Measurements from ENCODE around the gene RBMS1. TPM values are rescaled to one million over a fixed set of nuclear protein-coding genes. Genes with fewer than 3 reads are reported as not detected.

Gene RBMS1
- total RNA-seq, 2 donors from 2014 or later = 45.0 to 62.1 TPM

- no peak for ATAC-seq (replicated peaks)
- Mint-ChIP-seq H3K27ac (no peak overlapping the region), H3K9me3 (no peaks in the 10 kb centered on the region), H3K4me3 (no peak overlapping the region), H3K27me3 (no peaks in the 10 kb centered on the region), H3K36me3 (ENCODE audit: low read depth) (no peaks in the 10 kb centered on the region), H3K4me1 (no peaks in the 10 kb centered on the region)
Measured at GRCh38 chr2:160252900-160253299, 240.7 kb downstream of the RBMS1 start.

- H3K27me3 Mint-ChIP-seq = no peaks in the 10 kb centered on the region
- no peaks in the 10 kb centered on the region for H3K36me3 Mint-ChIP-seq (ENCODE audit: low read depth)
- H3K9me3 Mint-ChIP-seq = no peaks in the 10 kb centered on the region
- H3K27ac Mint-ChIP-seq = no peak overlapping the region
- H3K4me3 Mint-ChIP-seq = no peak overlapping the region
- no peak for ATAC-seq (replicated peaks)
- no peaks in the 10 kb centered on the region for H3K4me1 Mint-ChIP-seq
Measured at GRCh38 chr2:160252278-160252887, 241.2 kb downstream of the RBMS1 start.

DNA sequence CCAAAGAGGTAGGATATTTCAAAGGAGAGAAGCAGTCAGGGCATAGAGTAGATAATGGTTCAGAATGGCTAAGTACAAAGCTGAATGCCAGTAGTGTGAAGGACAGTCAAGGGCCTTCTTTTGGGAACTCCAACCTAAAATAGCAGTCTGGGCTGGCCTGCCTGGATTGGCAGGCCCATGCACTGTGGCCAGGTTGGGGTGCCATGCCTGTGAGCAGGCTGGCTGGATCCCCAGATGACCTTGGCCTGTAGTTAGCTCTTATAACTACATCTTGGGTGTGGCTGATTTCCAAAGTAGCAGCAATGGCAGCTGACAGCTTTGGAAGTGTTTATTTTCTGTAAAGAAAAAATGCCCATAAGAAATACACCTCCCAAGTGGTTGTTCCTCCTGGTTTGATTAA, 242.0 kb downstream of the RBMS1 start:
- H3K36me3 Mint-ChIP-seq (ENCODE audit: low read depth) = no peaks in the 10 kb centered on the region
- no peaks in the 10 kb centered on the region for H3K9me3 Mint-ChIP-seq
- no peaks in the 10 kb centered on the region for H3K27me3 Mint-ChIP-seq
- H3K4me3 Mint-ChIP-seq = no peak overlapping the region
- no peaks in the 10 kb centered on the region for H3K4me1 Mint-ChIP-seq
- H3K27ac Mint-ChIP-seq = no peak overlapping the region
- no peak for ATAC-seq (replicated peaks)

DNA sequence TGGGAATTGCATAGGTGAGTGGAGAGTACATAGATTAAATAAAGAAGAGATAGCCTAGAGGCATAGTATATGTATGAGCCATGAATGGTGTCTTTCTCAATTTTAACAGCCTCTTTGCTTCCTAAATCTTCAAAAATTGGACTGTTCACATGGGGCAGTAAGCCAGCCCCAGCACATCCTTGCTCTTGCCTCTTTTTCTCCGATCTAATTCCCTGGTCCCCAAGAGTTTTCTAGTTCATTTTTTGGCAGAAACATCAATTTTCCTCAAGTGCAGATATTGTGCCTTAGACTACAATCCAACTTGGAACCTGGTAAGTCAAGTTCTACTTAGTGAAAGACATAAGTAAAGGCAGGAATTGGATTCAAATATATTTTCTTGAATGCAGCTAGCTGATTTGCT, 243.7 kb downstream of the RBMS1 start:
- no peak overlapping the region for H3K4me3 Mint-ChIP-seq
- ATAC-seq (replicated peaks) = no peak
- no peaks in the 10 kb centered on the region for H3K9me3 Mint-ChIP-seq
- H3K36me3 Mint-ChIP-seq (ENCODE audit: low read depth) = no peaks in the 10 kb centered on the region
- no peaks in the 10 kb centered on the region for H3K27me3 Mint-ChIP-seq
- no peak overlapping the region for H3K27ac Mint-ChIP-seq
- no peaks in the 10 kb centered on the region for H3K4me1 Mint-ChIP-seq

DNA sequence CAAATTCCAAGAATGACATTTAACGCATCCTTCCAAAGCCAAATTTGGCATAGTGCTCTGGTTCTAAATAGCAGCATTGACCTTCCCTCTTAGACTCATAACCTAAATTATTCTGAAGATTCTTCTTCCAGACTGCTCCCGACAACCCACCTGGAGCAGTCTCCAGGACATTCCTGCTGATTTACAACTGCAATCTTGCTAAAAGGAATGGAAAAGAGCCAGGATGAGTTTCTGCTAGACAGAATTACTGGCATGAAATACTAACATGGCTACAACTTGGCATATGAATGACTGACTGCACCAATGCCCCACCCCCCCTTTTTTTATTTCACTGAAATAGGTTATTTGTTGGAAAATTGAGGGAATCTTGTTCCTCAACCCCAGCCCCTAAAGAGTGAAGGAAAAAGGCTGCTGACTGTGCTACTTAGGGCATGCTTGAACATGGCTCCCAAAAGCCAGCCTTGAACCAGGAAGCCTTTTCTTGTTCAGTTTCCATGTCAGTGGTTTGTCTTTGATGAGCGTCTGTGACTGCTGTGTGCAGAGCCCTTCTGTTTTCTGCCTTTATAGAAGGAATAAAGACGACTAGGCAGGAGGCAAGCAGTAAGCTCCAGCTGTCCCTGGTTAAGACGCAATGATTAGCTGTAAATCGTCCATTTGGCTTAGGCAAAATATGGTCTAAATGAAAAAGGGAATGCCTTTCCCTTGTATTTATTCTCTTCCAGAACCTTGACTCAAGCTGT, 246.1 kb downstream of the RBMS1 start:
- H3K27ac Mint-ChIP-seq = no peak overlapping the region

DNA sequence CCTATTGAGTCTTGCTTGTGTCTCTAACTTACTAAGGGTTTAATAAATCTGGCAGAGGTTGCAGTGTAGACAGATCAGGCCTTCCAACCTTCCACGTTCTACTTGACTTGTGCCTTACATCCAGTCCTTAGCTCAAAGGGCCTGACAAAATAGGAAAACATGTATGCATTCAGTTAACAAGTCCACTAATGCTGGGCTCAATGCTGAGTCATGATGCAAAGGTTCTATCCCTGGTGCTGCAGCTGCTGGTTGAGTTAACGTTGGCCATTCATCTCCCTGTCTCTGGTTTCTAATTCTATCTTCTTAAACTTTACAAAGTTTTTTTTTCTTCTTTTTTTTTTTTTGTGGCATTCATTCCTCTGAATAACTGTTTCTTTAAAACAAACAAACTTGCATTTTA, 247.3 kb downstream of the RBMS1 start:
- no peaks in the 10 kb centered on the region for H3K4me1 Mint-ChIP-seq
- no peaks in the 10 kb centered on the region for H3K9me3 Mint-ChIP-seq
- no peak overlapping the region for H3K27ac Mint-ChIP-seq
- H3K36me3 Mint-ChIP-seq (ENCODE audit: low read depth) = no peaks in the 10 kb centered on the region
- ATAC-seq (replicated peaks) = no peak
- H3K27me3 Mint-ChIP-seq = no peaks in the 10 kb centered on the region
- H3K4me3 Mint-ChIP-seq = no peak overlapping the region

More for the DNA sequence above, 246.1 kb downstream of the RBMS1 start:
- no peaks in the 10 kb centered on the region for H3K4me1 Mint-ChIP-seq
- no peak overlapping the region for H3K4me3 Mint-ChIP-seq
- H3K36me3 Mint-ChIP-seq (ENCODE audit: low read depth) = no peaks in the 10 kb centered on the region
- no peaks in the 10 kb centered on the region for H3K9me3 Mint-ChIP-seq
- no peaks in the 10 kb centered on the region for H3K27me3 Mint-ChIP-seq
- ATAC-seq (replicated peaks) = no peak

- Mint-ChIP-seq H3K9me3 (no peaks in the 10 kb centered on the region), H3K36me3 (ENCODE audit: low read depth) (no peaks in the 10 kb centered on the region), H3K27me3 (no peaks in the 10 kb centered on the region)
Measured at GRCh38 chr2:160245614-160246155, 247.9 kb downstream of the RBMS1 start.

DNA sequence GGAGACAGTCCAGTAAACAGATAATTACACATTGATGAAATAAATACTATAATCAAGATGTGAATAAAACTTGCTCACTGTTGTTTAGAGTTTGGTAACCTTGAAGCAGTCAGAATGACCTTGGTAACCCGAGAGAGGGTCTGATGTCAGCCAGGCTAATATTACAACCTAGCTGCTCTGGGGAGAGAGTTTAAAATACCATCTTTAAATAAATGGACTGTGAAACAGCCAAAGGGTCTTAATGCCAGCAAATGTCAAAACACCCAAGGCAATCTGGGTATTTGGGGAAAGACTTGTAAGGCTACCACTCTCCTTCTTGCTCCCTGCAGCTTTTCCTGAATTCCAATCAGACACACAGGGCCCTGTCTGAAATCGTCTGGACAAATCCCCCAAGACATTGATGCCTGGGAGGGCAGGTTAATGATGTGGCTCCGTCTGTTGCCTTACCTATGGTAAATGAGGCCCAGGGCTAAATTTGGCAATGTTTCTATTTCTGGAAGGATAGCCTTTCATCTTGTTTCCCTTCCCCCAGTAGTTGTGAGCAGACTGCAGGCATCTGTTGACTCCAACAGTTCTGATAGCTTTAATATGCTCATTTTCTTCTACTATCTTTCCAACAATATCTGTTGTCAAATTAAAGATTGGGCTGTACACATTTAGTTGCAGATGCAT, 250.6 kb downstream of the RBMS1 start:
- no peaks in the 10 kb centered on the region for H3K36me3 Mint-ChIP-seq (ENCODE audit: low read depth)
- no peaks in the 10 kb centered on the region for H3K4me1 Mint-ChIP-seq
- no peaks in the 10 kb centered on the region for H3K27me3 Mint-ChIP-seq
- H3K27ac Mint-ChIP-seq = no peak overlapping the region
- H3K9me3 Mint-ChIP-seq = no peaks in the 10 kb centered on the region
- H3K4me3 Mint-ChIP-seq = no peak overlapping the region
- ATAC-seq (replicated peaks) = no peak

More at GRCh38 chr2:160245614-160246155, 247.9 kb downstream of the RBMS1 start:
- no peak overlapping the region for H3K4me3 Mint-ChIP-seq
- no peak overlapping the region for H3K27ac Mint-ChIP-seq
- ATAC-seq (replicated peaks) = no peak
- no peaks in the 10 kb centered on the region for H3K4me1 Mint-ChIP-seq

DNA sequence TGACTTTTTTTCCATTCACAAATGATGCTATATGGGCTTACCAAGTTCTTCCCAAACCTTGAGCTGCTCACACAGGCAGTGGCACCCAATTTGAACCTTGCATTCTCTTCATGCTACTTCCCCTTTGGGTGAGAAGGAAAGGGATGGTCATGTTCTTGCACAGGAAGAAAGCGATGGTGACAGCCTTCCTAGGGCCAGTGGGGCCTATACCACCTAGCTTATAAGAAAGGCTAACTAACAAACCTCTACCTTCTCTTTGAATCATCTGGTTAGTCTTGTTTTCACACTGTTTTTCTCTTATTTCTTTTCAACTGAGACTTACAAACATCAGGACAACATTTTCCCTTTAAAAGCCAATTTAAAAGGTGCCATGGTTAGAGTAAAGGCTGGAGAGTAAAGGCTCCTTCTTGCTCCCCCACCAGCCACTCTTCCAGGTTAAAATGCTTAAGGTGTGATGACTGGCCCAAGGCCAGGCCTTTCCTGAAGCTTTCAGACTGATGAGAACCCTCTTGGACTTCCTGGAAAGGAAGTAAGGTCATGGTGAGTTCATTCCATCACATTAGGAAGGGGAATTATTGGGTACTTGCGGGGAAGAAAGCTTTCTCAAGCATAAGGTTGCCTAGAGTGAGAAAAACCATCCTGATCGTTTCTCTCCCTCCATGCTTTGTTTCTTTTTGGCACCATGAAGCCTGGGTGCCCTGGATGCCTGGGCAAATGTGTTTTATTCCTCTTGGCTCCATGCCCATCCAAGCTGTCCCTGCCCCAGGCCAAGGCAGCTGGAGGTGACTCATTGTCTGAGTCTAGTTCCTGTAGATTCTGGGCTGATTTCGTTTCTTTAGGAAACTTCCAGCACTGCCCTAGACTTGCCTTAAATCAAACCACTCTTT, 252.1 kb downstream of the RBMS1 start:
- Mint-ChIP-seq H3K27me3 (no peaks in the 10 kb centered on the region), H3K9me3 (no peaks in the 10 kb centered on the region), H3K36me3 (ENCODE audit: low read depth) (no peaks in the 10 kb centered on the region), H3K4me1 (no peaks in the 10 kb centered on the region), H3K27ac (no peak overlapping the region), H3K4me3 (no peak overlapping the region)
- ATAC-seq (replicated peaks) = no peak

DNA sequence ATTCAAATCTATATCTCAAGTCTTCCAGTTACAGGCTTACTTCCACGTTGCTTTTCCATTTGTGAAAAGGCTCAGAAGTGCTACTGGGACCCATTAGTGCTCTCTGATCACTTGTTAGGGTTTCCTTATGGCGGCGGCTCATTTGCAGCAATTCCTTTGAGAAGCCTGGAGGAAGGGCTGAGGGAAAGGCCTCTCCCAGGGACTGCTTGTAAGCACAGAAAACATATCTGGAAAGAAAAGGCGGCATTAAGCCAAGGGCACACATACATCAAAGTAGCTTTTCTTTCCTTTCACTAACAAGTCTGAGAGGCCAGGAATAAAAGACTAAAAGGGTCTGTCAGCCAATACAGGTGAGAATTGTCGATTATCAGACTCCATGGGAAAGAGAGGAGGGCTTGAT, 254.2 kb downstream of the RBMS1 start:
- ATAC-seq (replicated peaks) = no peak
- Mint-ChIP-seq H3K36me3 (ENCODE audit: low read depth) (no peaks in the 10 kb centered on the region), H3K4me1 (no peaks in the 10 kb centered on the region), H3K27ac (no peak overlapping the region), H3K27me3 (no peaks in the 10 kb centered on the region), H3K4me3 (no peak overlapping the region), H3K9me3 (no peaks in the 10 kb centered on the region)

DNA sequence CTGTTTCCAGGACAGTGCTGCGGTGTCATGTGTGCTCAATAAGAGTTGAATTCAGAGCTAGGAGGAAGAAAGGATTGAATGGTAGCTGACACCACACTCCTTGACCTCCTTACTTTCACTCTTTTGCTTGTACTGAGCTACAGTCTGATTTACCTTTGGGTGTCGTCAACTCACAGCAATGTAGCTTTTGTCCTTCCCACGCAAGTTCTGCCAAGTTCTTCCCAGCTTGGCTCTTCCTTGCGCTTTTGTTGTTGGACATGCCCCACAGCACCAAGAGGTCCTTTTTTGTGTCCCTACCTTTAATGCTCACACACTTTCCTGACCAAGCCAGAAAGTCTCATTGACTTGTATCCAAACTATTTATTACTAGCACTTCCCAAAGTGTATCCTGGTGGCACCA, 255.2 kb downstream of the RBMS1 start:
- Mint-ChIP-seq H3K4me1 (no peaks in the 10 kb centered on the region), H3K36me3 (ENCODE audit: low read depth) (no peaks in the 10 kb centered on the region), H3K9me3 (no peaks in the 10 kb centered on the region), H3K27me3 (no peaks in the 10 kb centered on the region), H3K4me3 (no peak overlapping the region), H3K27ac (no peak overlapping the region)
- no peak for ATAC-seq (replicated peaks)

- Mint-ChIP-seq H3K4me1 (no peaks in the 10 kb centered on the region), H3K27ac (no peak overlapping the region), H3K36me3 (ENCODE audit: low read depth) (no peaks in the 10 kb centered on the region), H3K9me3 (no peaks in the 10 kb centered on the region), H3K4me3 (no peak overlapping the region), H3K27me3 (no peaks in the 10 kb centered on the region)
- ATAC-seq (replicated peaks) = no peak
Measured at GRCh38 chr2:160232905-160233475, 260.6 kb downstream of the RBMS1 start.

DNA sequence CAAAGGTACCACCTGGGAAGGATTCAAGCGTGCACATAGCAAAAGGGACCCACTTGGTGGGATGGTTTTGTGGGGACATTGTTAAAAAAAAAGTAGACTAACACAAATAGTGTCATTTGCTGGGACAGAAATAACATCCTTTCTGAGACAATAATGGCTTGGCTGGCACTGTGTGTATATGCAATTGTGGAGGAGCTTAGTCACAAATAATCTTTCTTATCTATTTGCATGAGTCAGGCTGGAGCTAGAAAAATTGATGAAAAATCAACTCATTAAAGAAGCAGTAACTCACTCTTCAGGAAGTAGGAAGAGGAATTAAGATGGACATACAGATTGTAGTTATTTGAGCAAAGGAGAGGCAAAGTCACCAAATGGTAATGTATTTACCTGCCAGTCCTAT, 264.0 kb downstream of the RBMS1 start:
- H3K27me3 Mint-ChIP-seq = peaks cover 8% of the 10 kb centered on the region
- H3K27ac Mint-ChIP-seq = no peak overlapping the region
- H3K9me3 Mint-ChIP-seq = no peaks in the 10 kb centered on the region
- peaks cover 10% of the 10 kb centered on the region for H3K4me1 Mint-ChIP-seq
- no peak for ATAC-seq (replicated peaks)
- no peak overlapping the region for H3K4me3 Mint-ChIP-seq
- H3K36me3 Mint-ChIP-seq (ENCODE audit: low read depth) = no peaks in the 10 kb centered on the region
